NCI-H2107 treated with DMSO at 0.1 percent for 48 hours (cell line): ENCODE measurements around the gene GALNT13.
A peak's percentile ranks its signal among the peaks of the same experiment; 100 is the strongest.

Source experiments
- DNase-seq: peaks from one replicate; lab custom pipeline; 2025; ENCODE audit not compliant: unreplicated experiment; lab: John Stamatoyannopoulos, UW

GALNT13 gene

GRCh38 chr2:154400563-154401290 lies 529.0 kb downstream of the GALNT13 start:
- DNase-seq, result no peak

DNA sequence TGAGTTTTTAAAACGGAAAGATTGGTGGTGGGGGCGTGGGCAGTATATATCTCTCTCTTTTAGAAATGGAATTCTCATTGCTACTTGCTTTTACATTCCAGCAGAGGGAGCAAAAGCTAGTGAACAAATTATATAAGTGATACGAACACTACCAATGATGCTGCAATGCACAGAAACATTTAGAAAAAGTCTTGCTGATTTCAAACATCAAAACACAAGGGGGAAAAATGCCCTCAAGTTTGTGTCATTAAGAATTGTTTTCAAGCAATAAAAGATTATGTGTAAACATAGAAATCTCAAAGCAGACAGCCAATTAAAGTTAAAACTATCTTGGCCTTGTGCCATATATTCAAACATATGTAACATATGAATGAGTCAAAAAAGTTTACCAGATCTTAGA lies 530.5 kb downstream of the GALNT13 start:
- peak; percentile 23 for DNase-seq

GRCh38 chr2:154403242-154403790 lies 531.6 kb downstream of the GALNT13 start:
- DNase-seq, result no peak

- DNase-seq, result no peak
These were observed 537.1 kb downstream of the GALNT13 start for GRCh38 chr2:154408786-154409185.

DNA sequence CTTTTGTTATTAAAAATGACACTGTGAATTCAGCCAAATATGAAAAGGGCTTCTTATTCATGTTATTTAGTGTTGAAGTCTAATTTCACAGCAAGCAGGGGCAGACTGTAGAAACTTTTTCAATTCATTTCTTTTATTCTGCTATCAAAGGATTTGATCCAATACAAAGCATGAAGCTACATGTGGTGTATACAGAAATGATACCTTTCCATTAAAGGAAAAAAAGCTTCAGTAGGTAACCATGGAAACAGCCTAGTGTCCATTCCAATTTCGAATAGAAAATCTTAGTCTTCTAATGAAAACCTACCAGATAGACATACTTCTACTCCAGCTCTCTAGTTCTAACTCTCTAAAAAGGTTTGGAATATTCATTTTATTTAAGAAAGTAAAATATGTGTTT lies 550.5 kb downstream of the GALNT13 start:
- no peak for DNase-seq

DNA sequence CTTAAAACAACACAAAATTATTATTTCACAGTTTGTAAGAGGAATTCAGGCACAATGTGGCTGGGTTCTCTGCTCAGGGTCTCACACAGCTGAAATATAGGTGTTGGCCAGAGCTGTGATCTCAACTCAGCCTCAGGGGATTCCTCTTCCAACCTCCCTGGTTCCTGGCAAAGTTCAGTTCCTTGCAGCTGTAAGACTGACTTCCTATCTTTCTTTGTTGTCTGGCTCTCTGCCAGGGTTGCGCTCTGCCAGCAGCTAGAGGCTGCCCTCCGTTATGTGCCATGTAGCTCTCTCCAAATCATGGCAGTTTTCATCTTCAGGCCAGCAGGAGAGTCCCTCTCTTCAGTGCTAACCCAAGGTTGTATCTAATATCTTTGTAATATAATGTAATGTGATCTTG lies 554.3 kb downstream of the GALNT13 start:
- no peak for DNase-seq

- no peak for DNase-seq
These were observed 555.7 kb downstream of the GALNT13 start for GRCh38 chr2:154427453-154427852.

- DNase-seq, result no peak
These were observed 556.3 kb downstream of the GALNT13 start for GRCh38 chr2:154428022-154428421.

GRCh38 chr2:154433010-154433409 lies 561.3 kb downstream of the GALNT13 start:
- DNase-seq, result no peak

- no peak for DNase-seq
These were observed 565.4 kb downstream of the GALNT13 start for GRCh38 chr2:154437104-154437503.

GRCh38 chr2:154439156-154439555 lies 567.4 kb downstream of the GALNT13 start:
- peak; percentile 1 for DNase-seq

GRCh38 chr2:154443919-154444318 lies 572.2 kb downstream of the GALNT13 start:
- no peak for DNase-seq

DNA sequence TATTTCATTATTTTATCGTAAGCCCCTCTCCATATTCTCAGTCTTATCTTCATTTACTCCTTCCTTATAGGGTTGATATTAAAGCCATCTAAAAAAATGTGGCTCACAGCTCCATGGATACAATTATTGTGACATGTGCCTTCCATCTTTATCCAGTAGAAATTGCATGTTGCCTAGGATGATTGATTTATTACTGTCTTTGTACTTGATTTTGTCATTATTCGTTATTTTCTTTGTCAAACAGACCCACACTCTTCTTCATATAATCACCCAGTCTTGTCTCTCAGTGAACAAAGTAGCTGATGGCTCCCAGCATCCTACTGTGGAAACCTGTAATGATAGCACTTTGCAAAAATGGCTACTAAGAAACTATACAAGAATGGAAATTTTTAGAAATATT lies 574.6 kb downstream of the GALNT13 start:
- no peak for DNase-seq

GRCh38 chr2:154447727-154448418 lies 576.2 kb downstream of the GALNT13 start:
- DNase-seq, result no peak

DNA sequence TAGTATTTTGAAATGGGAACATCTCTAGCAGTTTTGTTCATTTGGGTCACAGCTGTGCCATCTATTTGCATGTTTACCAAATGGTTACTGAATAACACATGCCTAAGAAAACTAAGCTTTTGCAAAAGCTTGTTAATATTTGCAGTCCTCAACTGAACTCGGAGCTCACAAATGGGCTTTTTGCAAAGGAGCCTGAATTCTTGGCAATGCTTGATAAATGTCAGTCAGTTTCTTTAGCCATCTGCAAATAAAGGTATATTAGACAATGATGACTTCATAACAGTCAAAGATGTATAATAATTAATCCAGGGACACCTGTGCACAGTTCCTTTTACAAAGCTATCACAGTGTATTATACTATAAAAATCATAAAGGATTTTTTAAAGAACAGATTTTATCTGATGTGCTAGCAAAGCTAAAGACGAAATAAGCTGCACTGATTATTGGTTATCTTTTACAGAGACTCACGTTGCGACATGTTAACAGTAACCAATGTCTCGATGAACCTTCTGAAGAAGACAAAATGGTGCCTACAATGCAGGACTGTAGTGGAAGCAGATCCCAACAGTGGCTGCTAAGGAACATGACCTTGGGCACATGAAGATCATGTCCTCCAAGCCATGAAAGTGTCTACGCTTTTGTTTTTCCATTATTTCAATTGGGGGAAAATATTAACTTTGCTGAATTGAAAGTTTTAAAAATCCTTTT lies 578.4 kb downstream of the GALNT13 start:
- DNase-seq, result no peak

- no peak for DNase-seq
These were observed 580.7 kb downstream of the GALNT13 start for GRCh38 chr2:154452471-154452870.

DNA sequence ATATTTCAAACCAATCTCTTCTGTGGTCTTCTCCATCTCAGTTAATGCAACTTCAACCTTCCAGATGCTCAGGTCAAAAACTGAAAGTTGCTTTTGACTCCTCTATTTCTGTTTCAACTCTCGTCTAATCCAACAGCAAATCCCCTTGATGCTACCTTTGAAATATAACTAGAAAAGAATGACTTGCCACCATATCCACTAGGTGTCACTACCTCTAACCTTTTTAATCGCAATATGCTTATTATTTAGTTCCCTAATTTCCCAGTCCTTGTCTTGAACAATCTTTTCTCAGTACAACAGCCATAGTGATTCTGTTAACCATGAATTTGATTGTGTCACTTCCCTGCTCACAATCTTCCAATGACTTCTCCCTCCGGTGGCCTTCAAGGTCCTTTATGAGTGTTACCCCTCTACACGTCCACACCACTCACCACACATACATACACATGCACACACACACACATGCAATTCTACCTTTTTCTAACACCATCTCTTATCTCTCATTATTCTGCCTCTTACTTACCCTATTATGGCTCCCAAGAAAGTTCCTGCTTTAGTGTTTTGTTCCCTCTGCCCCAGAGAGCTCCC lies 581.3 kb downstream of the GALNT13 start:
- DNase-seq, result peak; percentile 6

GRCh38 chr2:154455166-154455565 lies 583.4 kb downstream of the GALNT13 start:
- DNase-seq, result no peak

DNA sequence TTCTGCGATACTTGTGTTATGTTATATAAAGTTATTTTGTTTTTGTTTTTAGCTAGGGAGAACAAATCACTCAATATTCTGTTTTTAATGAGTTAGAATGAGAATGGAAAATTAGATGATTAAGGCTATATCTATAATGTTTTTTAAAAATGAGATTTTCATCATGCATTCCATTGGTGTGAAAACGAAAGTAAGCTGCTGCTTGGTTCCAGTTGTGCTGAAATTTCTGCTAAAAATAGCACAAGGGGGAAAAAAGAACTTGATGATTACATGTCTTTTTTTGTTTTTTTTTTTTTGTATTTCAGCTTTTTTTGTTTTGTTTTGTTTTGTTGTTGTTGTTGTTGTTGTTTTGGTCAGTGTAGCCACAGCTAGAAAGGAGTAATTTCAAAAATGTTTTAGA lies 584.1 kb downstream of the GALNT13 start:
- no peak for DNase-seq

DNA sequence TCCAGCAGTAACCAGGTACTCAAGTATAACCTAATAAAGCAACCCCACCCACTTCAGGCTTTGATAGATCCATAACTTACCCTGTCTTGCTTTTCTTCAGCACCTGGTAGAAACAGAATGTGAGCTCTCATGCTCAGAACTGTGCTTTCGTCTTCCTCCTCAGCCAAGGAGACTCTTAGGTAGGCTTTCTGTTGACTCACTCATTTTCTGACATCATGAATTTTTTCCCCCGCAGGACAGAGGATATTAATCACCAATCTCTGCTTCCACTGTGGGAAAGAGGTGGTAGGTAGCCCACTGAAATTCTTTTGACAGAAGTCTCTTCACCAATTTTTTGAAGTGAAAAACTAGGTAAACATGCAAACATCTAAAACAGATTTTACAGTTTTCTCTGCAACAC lies 585.6 kb downstream of the GALNT13 start:
- DNase-seq, result no peak

- no peak for DNase-seq
These were observed 587.6 kb downstream of the GALNT13 start for GRCh38 chr2:154459286-154459685.
